ENCODE results near the gene OR5M3.

Gene OR5M3

GRCh38 chr11:56473252-56473651 lies at the start of gene OR5M3:
TSS of gene OR5M3 (minus strand) at chr11:56473352. CDS start at chr11:56470497, 2,855 bp downstream.
- DNase-seq = no peak

GRCh38 chr11:56522008-56522407 lies 48.9 kb upstream of the OR5M3 start:
- no peak for DNase-seq

GRCh38 chr11:56513280-56513679 lies 40.1 kb upstream of the OR5M3 start:
- no peak for DNase-seq

GRCh38 chr11:56509439-56509838 lies 36.3 kb upstream of the OR5M3 start:
- no peak for DNase-seq

- no peak for DNase-seq
Measured at GRCh38 chr11:56497010-56497409, 23.9 kb upstream of the OR5M3 start.

- no peak for DNase-seq
Measured at GRCh38 chr11:56495117-56495516, 22.0 kb upstream of the OR5M3 start.

GRCh38 chr11:56491270-56491669 lies 18.1 kb upstream of the OR5M3 start, which contains the start of gene OR5M8:
TSS of gene OR5M8 (minus strand) at chr11:56491370. CDS start at chr11:56491370, 0 bp downstream.
- DNase-seq = no peak

GRCh38 chr11:56486801-56487200 lies 13.6 kb upstream of the OR5M3 start:
- no peak for DNase-seq

GRCh38 chr11:56474729-56475235 lies 1.6 kb upstream of the OR5M3 start:
- no peak for DNase-seq

- no peak for DNase-seq
Measured at GRCh38 chr11:56457076-56457475, 16.1 kb downstream of the OR5M3 start.

- DNase-seq = no peak
Measured at GRCh38 chr11:56453521-56453920, 19.6 kb downstream of the OR5M3 start.
